SK-N-SH (cell line): ENCODE data around the gene MCRS1. TPM values are rescaled to one million over a fixed set of nuclear protein-coding genes. Genes with fewer than 3 reads are reported as not detected.
A peak's percentile ranks its signal among the peaks of the same experiment; 100 is the strongest.

Experiments used
- CTCF ChIA-PET: fragments of 300-600, 350-600 bp; formaldehyde crosslinking; extraction: SDS; loops from one replicate; lab custom pipeline; 2021; lab: Yijun Ruan, JAX
- POLR2A ChIA-PET: fragments of 350-600 bp; sonication (Branson Sonifier 250); formaldehyde crosslinking; extraction: SDS; loops from one replicate; lab custom pipeline; 2020; ENCODE audit warnings: antibody characterized with exemption, inconsistent platforms; lab: Yijun Ruan, JAX
- DNase-seq: peaks from one replicate; pipeline ENCODE4 v3.0.0; 2012
- H2AFZ ChIP-seq: fragments of 200-600 bp; sonication (generic); 2 replicates; pipeline ENCODE4 v1.8.1; 2016; ENCODE audit warnings: antibody characterized with exemption, mild to moderate bottlenecking, low read depth
- H3F3A ChIP-seq: fragments of 200-600 bp; sonication (generic); replicated peaks from 2 replicates; pipeline ENCODE3; 2016; ENCODE audit warnings: antibody characterized with exemption, mild to moderate bottlenecking; ENCODE audit not compliant: insufficient read depth
- H3K27ac ChIP-seq, 2 experiments: fragments of 200-500 bp in 1 of 2; fragments of 200-600 bp in 1 of 2; sonication (Bioruptor generic) in 1 of 2; sonication (generic), shearing (Covaris generic) in 1 of 2; 2 replicates each; pipeline versions ENCODE4 v1.5.1 to v1.6.1; 2014 to 2016; ENCODE audit warnings: low read depth in 2 of 2, inconsistent platforms in 1 of 2, low read length in 1 of 2, mild to moderate bottlenecking in 1 of 2, mixed read lengths in 1 of 2
- H3K27me3 ChIP-seq: fragments of 200-600 bp; sonication (generic), shearing (Covaris generic); 2 replicates; pipeline ENCODE4 v1.6.1; 2016; ENCODE audit warnings: mixed run types; ENCODE audit not compliant: insufficient read depth
- H3K36me3 ChIP-seq, 2 experiments: fragments of 200-500 bp in 1 of 2; fragments of 200-600 bp in 1 of 2; sonication (Bioruptor generic) in 1 of 2; sonication (generic) in 1 of 2; replicated peaks in 1 of 2; 2 replicates each; pipeline versions ENCODE3 to v1.5.1; 2014 to 2016; ENCODE audit warnings: low read length in 1 of 2, mild to moderate bottlenecking in 1 of 2; ENCODE audit not compliant: insufficient read depth in 2 of 2, control insufficient read depth in 1 of 2
- H3K4me1 ChIP-seq, 2 experiments: fragments of 200-500 bp in 1 of 2; fragments of 200-600 bp in 1 of 2; sonication (Bioruptor generic) in 1 of 2; sonication (generic), shearing (Covaris generic) in 1 of 2; 2 replicates each; pipeline versions ENCODE4 v1.5.1 to v1.6.1; 2014 to 2016; ENCODE audit warnings: low read depth in 1 of 2, low read length in 1 of 2, mixed run types in 1 of 2; ENCODE audit not compliant: insufficient read depth in 2 of 2, control insufficient read depth in 1 of 2
- H3K4me2 ChIP-seq: fragments of 200-600 bp; sonication (generic), shearing (Covaris generic); 2 replicates; pipeline ENCODE4 v1.6.1; 2017; ENCODE audit warnings: mixed run types
- H3K4me3 ChIP-seq, 2 experiments: fragments of 200-500 bp in 1 of 2; fragments of 200-600 bp in 1 of 2; sonication (Bioruptor generic) in 1 of 2; sonication (generic), shearing (Covaris generic) in 1 of 2; 2 replicates each; pipeline versions ENCODE4 v1.5.1 to v1.8.1; 2014 to 2016; ENCODE audit warnings: low read depth in 2 of 2, inconsistent platforms in 1 of 2, low read length in 1 of 2, mild to moderate bottlenecking in 1 of 2, mixed read lengths in 1 of 2, moderate library complexity in 1 of 2
- H3K79me2 ChIP-seq: fragments of 200-600 bp; sonication (generic); 2 replicates; pipeline ENCODE4 v1.8.1; 2017; ENCODE audit warnings: mild to moderate bottlenecking; ENCODE audit not compliant: insufficient read depth
- H3K9ac ChIP-seq: fragments of 200-600 bp; sonication (generic); 2 replicates; pipeline ENCODE4 v1.6.1; 2017; ENCODE audit warnings: mixed run types
- H3K9me2 ChIP-seq: fragments of 200-600 bp; sonication (generic); 2 replicates; pipeline ENCODE4 v1.6.1; 2017; ENCODE audit warnings: mixed run types
- H3K9me3 ChIP-seq: fragments of 200-600 bp; sonication (generic); 2 replicates; pipeline ENCODE4 v1.6.1; 2017; ENCODE audit warnings: mixed run types, mild to moderate bottlenecking, moderate library complexity
- H4K20me1 ChIP-seq: fragments of 200-600 bp; sonication (generic); 2 replicates; pipeline ENCODE4 v1.6.1; 2017; ENCODE audit warnings: mild to moderate bottlenecking, mixed run types; ENCODE audit not compliant: insufficient read depth
- EP300 ChIP-seq, 2 experiments: IDR thresholded peaks; 2 replicates each; pipeline versions ENCODE4 v1.4.0 to v1.6.1; 2012; ENCODE audit warnings: borderline replicate concordance in 1 of 2, low read depth in 1 of 2, low read length in 1 of 2
- EZH2phosphoT487 ChIP-seq: fragments of 200-600 bp; sonication (generic); IDR thresholded peaks from 2 replicates; pipeline ENCODE4 v1.6.1; 2017; ENCODE audit warnings: low read depth, mixed run types, mild to moderate bottlenecking, antibody characterized with exemption, moderate library complexity, borderline replicate concordance
- GABPA ChIP-seq: IDR thresholded peaks from 2 replicates; pipeline ENCODE4 v1.4.0; 2012; ENCODE audit warnings: low read depth, mild to moderate bottlenecking
- JUND ChIP-seq: IDR thresholded peaks from 2 replicates; pipeline ENCODE4 v1.4.0; 2012
- NRF1 ChIP-seq: IDR thresholded peaks from 2 replicates; pipeline ENCODE4 v1.6.1; 2012; ENCODE audit warnings: low read depth, mild to moderate bottlenecking, low read length
- RCOR1 ChIP-seq: fragments of 150-350 bp; IDR thresholded peaks from 2 replicates; pipeline ENCODE4 v1.6.1; 2017; ENCODE audit warnings: antibody characterized with exemption, low read length
- TAF1 ChIP-seq: IDR thresholded peaks from 2 replicates; pipeline ENCODE4 v1.6.1; 2012; ENCODE audit warnings: low read depth, mild to moderate bottlenecking, low read length, moderate library complexity, borderline replicate concordance
- YY1 ChIP-seq: IDR thresholded peaks from 2 replicates; pipeline ENCODE4 v1.4.0; 2012; ENCODE audit warnings: low read depth, mild to moderate bottlenecking
- WGBS: methylation state at CpG from one replicate; pipeline ENCODE4 v1.1.6; 2017; ENCODE audit warnings: low lambda C conversion rate; 5-methylcytosine and 5-hydroxymethylcytosine counted together
- polyA plus RNA-seq, 3 experiments: library from polyadenylated mRNA; depleted of rRNA; stranded (reverse); fragments of >200 nt; gene quantifications; 2 replicates each; pipeline ENCODE4 v1.2.3, GENCODE V29; 2012
- TF ChIP-seq, protein P1 (sequence below): IDR thresholded peaks from 2 replicates; pipeline ENCODE4 v1.4.0; 2012; ENCODE audit warnings: low read depth
- TF ChIP-seq, protein P2 (sequence below): IDR thresholded peaks from 2 replicates; pipeline ENCODE4; 2012

MCRS1 gene
- polyA plus RNA-seq, 1 of the 3 experiments (the other 2 are of a cell fraction), result 107 TPM

DNA sequence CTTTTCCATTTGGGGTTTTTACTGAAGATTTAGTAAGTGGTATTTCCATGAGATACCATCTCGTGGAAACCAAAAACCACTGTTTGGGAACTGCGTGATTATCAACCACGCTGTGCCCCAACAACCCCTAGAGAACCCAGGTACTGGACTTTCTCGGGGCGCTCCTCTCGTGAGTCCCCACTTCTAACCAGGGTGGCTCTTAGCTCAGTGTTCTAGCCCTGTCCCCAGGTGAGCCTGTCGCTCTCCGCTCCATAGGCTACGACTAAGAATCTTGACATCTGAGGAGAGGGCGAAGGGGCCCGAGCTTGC lies 686 bp downstream of the MCRS1 start:
- TF ChIP-seq YY1 (no peak), NRF1 (no peak), EP300 (IDR thresholded peaks at IDR 0.05; ENCODE audit: borderline replicate concordance in 1 of 2, low read depth in 1 of 2, low read length in 1 of 2) (no peak), JUND (no peak), GABPA (no peak), EZH2phosphoT487 (no peak)
- TF ChIP-seq, protein P1, sequence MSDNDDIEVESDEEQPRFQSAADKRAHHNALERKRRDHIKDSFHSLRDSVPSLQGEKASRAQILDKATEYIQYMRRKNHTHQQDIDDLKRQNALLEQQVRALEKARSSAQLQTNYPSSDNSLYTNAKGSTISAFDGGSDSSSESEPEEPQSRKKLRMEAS, result no peak
- TF ChIP-seq, all 33 proteins: peak for 0
- WGBS, result 2% methylated on average over 6 of the region's 11 CpGs
- peak overlapping the region; percentile 92 for H3K9ac ChIP-seq

DNA sequence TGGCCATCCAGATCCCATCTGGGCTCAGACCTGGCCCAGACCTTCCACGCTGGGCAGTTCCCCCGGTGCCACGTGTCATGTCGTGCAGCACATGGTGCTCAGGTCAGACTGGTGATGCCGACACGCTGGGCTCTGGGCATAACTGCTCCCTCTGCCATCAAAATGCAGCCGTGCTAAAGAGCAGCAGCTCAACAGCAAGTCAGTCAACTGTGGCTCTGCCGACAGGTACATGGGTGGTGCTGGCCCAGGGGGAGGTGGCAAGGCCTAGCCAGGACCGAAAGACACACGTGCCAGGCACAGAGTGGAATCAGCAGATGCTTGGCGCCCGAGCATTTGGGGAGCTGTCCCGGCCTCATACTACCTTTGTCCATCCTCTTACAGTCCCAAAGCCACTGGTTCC lies 1.6 kb downstream of the MCRS1 start:
- ChIA-PET CTCF (interaction anchor here (0.9 to 2.0 kb wide), 6 partner anchors 13 to 229 kb away, joined by 3 to 15 read pairs (median 4); partner anchors contain the start of gene PRPF40B), POLR2A (interaction anchor here (1.0 to 1.4 kb wide), 2 partner anchors 8 to 53 kb away, joined by 4 to 8 read pairs; no protein-coding TSS in a partner anchor)
- Histone ChIP-seq H3K9me3 (no peaks in the 10 kb centered on the region), H3K4me3 (no peak overlapping the region; a peak in 1 of 4 replicates), H3K27ac (no peak overlapping the region), H3K27me3 (no peaks in the 10 kb centered on the region), H3K4me1 (peaks cover 7 to 14% of the 10 kb centered on the region in 2 experiments; a peak in 3 of 4 replicates), H3K36me3 (peaks cover 11 to 39% of the 10 kb centered on the region in 2 experiments), H3F3A (no peaks in the 10 kb centered on the region), H3K9me2 (no peaks in the 10 kb centered on the region), H3K4me2 (peak overlapping the region; percentile 93), H3K9ac (peak overlapping the region; percentile 92; the same call in 1 of the 2 replicates), H4K20me1 (no peaks in the 10 kb centered on the region), H2AFZ (no peak overlapping the region), H3K79me2 (peaks cover 59% of the 10 kb centered on the region)
- no CpG with 5 or more reads among the region's 13 CpGs for WGBS
- TF ChIP-seq RCOR1 (no peak), TAF1 (no peak), EZH2phosphoT487 (no peak), EP300 (IDR thresholded peaks at IDR 0.05; ENCODE audit: borderline replicate concordance in 1 of 2, low read depth in 1 of 2, low read length in 1 of 2) (no peak), YY1 (no peak)
- TF ChIP-seq, protein P1, result no peak
- TF ChIP-seq, protein P2, sequence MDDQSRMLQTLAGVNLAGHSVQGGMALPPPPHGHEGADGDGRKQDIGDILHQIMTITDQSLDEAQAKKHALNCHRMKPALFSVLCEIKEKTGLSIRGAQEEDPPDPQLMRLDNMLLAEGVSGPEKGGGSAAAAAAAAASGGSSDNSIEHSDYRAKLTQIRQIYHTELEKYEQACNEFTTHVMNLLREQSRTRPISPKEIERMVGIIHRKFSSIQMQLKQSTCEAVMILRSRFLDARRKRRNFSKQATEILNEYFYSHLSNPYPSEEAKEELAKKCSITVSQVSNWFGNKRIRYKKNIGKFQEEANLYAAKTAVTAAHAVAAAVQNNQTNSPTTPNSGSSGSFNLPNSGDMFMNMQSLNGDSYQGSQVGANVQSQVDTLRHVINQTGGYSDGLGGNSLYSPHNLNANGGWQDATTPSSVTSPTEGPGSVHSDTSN, result no peak
- DNase-seq, result no peak

More for the DNA sequence above, 686 bp downstream of the MCRS1 start:
- Histone ChIP-seq H3K4me1 (peaks cover 7 to 14% of the 10 kb centered on the region in 2 experiments; a peak in 3 of 4 replicates), H3K4me2 (peak overlapping the region; percentile 93), H3K4me3 (peak overlapping the region; percentile 90 to 99), H3K79me2 (peaks cover 68% of the 10 kb centered on the region), H3F3A (no peaks in the 10 kb centered on the region), H3K36me3 (peaks cover 5 to 36% of the 10 kb centered on the region in 2 experiments), H3K27ac (peak overlapping the region; percentile 85 to 95; a peak in 3 of 4 replicates), H2AFZ (peak overlapping the region; percentile 94), H3K9me3 (no peaks in the 10 kb centered on the region), H3K27me3 (no peaks in the 10 kb centered on the region), H4K20me1 (no peaks in the 10 kb centered on the region), H3K9me2 (no peaks in the 10 kb centered on the region)
- DNase-seq, result no peak
- ChIA-PET CTCF (interaction anchor here (1.0 to 1.8 kb wide), 8 partner anchors 13 to 224 kb away, joined by 3 to 15 read pairs (median 6); partner anchors contain the start of gene DNAJC22), POLR2A (interaction anchor here (1.0 to 1.4 kb wide), 5 partner anchors 9 to 209 kb away, joined by 4 to 9 read pairs (median 4); no protein-coding TSS in a partner anchor)
